GM18520 (cell line): ENCODE measurements around the gene FTO.

Experiments
- ATAC-seq: cut with Tn5 transposase; IDR thresholded peaks from one replicate; pipeline ENCODE4 v1.9.1; 2021; ENCODE audit not compliant: unreplicated experiment

The FTO gene

GRCh38 chr16:53708490-53708889 lies 4.5 kb downstream of the FTO start:
- no peak for ATAC-seq

- no peak for ATAC-seq
These were observed 7.4 kb downstream of the FTO start for GRCh38 chr16:53711390-53711789.

- ATAC-seq, result no peak
These were observed 8.1 kb downstream of the FTO start for GRCh38 chr16:53712065-53712464.

GRCh38 chr16:53713403-53714204 lies 9.6 kb downstream of the FTO start:
- ATAC-seq, result no peak

- no peak for ATAC-seq
These were observed 10.5 kb downstream of the FTO start for GRCh38 chr16:53714205-53715022.

GRCh38 chr16:53715023-53715384 lies 11.0 kb downstream of the FTO start:
- ATAC-seq, result no peak

GRCh38 chr16:53717577-53717976 lies 13.6 kb downstream of the FTO start:
- no peak for ATAC-seq

GRCh38 chr16:53721017-53721416 lies 17.1 kb downstream of the FTO start:
- ATAC-seq, result no peak

- ATAC-seq, result no peak
These were observed 22.7 kb downstream of the FTO start for GRCh38 chr16:53726625-53727024.

GRCh38 chr16:53730693-53731092 lies 26.7 kb downstream of the FTO start:
- ATAC-seq, result no peak

- ATAC-seq, result no peak
These were observed 28.5 kb downstream of the FTO start for GRCh38 chr16:53732296-53732929.

GRCh38 chr16:53734908-53735307 lies 31.0 kb downstream of the FTO start:
- ATAC-seq, result no peak

GRCh38 chr16:53736297-53736696 lies 32.3 kb downstream of the FTO start:
- no peak for ATAC-seq

- ATAC-seq, result no peak
These were observed 33.6 kb downstream of the FTO start for GRCh38 chr16:53737552-53737951.

GRCh38 chr16:53740476-53740875 lies 36.5 kb downstream of the FTO start:
- no peak for ATAC-seq

- no peak for ATAC-seq
These were observed 37.1 kb downstream of the FTO start for GRCh38 chr16:53740933-53741531.

GRCh38 chr16:53741546-53741945 lies 37.6 kb downstream of the FTO start:
- ATAC-seq, result no peak

- ATAC-seq, result no peak
These were observed 39.2 kb downstream of the FTO start for GRCh38 chr16:53743149-53743566.

- ATAC-seq, result no peak
These were observed 40.5 kb downstream of the FTO start for GRCh38 chr16:53744449-53744848.

- ATAC-seq, result no peak
These were observed 41.1 kb downstream of the FTO start for GRCh38 chr16:53745086-53745485.

- ATAC-seq, result no peak
These were observed 41.9 kb downstream of the FTO start for GRCh38 chr16:53745753-53746266.
